SH-SY5Y (cell line): Measurements from ENCODE around the gene CD58.

ENCODE experiments used
- GATA2 ChIP-seq: IDR thresholded peaks from 2 replicates; pipeline ENCODE4 v1.6.1; 2011; ENCODE audit warnings: mild to moderate bottlenecking, low read depth, low read length
- GATA3 ChIP-seq: IDR thresholded peaks from 2 replicates; pipeline ENCODE4 v1.6.1; 2011; ENCODE audit warnings: low read depth, mild to moderate bottlenecking, low read length, moderate library complexity

DNA sequence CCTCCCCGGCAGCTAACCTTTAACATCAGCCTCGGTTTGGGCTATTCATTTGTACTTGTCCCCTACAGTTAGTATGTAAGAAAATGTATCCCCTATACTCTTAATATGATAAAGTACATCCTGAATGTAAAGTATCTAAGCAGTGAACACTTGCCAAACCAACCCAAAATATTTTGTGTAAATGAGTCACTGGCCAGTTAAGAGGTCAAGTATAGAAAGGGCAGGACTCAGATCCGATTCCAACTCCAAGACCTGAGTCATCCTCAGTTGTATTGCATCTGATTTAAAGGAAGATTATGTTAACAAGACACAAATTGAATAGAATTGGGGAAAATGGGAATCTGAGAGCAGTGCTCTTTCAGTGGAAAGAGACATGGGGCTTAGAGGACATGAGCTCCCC is 84.4 kb downstream of the CD58 start:
- TF ChIP-seq GATA2 = no peak
- TF ChIP-seq GATA3 = no peak
